ENCODE data around the gene ELOA. TPM values are rescaled to one million over a fixed set of nuclear protein-coding genes. Genes with fewer than 3 reads are reported as not detected.
"Not testable (repeated sequence)": the region's sequence is repeated elsewhere in the genome, so short reads cannot be mapped to it uniquely, and the experiment has no call there.

Gene ELOA
- total RNA-seq, 1 donor from 2014 or later = 64.2 TPM

DNA sequence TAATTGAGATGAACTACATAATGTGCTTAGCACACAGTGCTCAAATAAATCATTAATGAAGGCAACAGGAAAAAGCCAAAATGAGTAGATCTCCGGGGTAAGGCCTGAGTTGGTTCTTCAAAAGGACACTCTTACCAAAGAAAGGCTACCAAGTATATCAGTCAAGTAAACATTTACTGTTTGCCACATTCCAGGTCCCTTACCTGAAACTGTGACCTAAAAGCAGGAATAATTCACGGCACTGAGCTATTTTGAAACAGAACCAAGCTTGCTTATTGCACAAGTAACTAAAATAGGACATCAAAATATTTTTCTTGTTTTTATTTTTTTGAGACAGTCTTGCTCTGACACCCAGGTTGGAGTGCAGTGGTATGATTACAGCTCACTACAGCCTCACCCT lies 32.9 kb downstream of the ELOA start:
- Histone ChIP-seq H3K27ac (no peak overlapping the region), H3K4me3 (no peak overlapping the region), H3K9me3 (no peaks in the 10 kb centered on the region), H3K27me3 (ENCODE audit: low read depth) (no peaks in the 10 kb centered on the region), H3K36me3 (peaks cover 14% of the 10 kb centered on the region), H3K4me1 (peaks cover 29% of the 10 kb centered on the region)
- no peak for ATAC-seq
- intact Hi-C loops (cut with DNase I) = no loop called here
- TF ChIP-seq, protein P1, sequence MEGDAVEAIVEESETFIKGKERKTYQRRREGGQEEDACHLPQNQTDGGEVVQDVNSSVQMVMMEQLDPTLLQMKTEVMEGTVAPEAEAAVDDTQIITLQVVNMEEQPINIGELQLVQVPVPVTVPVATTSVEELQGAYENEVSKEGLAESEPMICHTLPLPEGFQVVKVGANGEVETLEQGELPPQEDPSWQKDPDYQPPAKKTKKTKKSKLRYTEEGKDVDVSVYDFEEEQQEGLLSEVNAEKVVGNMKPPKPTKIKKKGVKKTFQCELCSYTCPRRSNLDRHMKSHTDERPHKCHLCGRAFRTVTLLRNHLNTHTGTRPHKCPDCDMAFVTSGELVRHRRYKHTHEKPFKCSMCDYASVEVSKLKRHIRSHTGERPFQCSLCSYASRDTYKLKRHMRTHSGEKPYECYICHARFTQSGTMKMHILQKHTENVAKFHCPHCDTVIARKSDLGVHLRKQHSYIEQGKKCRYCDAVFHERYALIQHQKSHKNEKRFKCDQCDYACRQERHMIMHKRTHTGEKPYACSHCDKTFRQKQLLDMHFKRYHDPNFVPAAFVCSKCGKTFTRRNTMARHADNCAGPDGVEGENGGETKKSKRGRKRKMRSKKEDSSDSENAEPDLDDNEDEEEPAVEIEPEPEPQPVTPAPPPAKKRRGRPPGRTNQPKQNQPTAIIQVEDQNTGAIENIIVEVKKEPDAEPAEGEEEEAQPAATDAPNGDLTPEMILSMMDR (IDR thresholded peaks at IDR 0.05) = no peak
- DNase-seq = no peak

DNA sequence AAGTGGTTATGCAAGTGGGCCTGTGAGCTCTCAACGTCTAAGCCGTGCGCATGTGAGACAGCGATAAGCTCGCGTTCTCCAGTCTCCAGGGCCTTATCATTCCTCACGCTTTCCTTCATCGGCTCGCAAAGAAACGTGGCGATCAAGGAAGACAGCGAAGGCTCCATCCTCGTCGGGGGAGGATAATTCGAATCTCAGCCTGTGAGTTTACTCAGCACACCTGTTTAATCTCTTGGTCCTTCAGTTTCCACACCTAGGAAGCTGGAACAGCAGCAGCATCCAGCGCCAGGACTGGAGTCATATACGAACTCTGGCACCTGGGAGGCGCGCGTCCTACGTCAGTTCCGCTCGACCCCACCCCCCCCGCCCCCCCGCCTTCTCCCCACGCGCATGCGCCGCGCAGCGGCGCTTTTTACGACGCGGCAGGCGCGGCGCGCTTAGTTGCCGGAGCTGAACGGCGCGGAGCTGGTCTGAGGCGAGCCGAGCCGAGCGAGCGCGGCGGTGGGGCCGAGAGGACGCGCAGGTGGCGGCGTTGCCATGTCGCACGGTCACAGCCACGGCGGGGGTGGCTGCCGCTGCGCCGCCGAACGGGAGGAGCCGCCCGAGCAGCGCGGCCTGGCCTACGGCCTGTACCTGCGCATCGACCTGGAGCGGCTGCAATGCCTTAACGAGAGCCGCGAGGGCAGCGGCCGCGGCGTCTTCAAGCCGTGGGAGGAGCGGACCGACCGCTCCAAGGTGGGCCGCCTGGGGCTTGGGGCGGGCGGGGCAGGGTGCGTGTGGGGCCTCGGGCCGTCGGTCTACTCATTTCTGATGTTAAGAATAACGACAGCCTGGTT lies 34.9 kb downstream of the ELOA start, which contains the start of gene PITHD1:
Gene PITHD1 (plus strand): TSS at position 440 of the 836 bp plus-strand sequence. CDS start 98 bp downstream, at position 538.
- H3K27ac ChIP-seq = peak within 1 kb of the TSS; percentile 95
- H3K36me3 ChIP-seq = peaks cover 32% of the 10 kb centered on the region
- ATAC-seq = peak; percentile 93
- H3K27me3 ChIP-seq (ENCODE audit: low read depth) = no peaks in the 10 kb centered on the region
- peaks cover 26% of the 10 kb centered on the region for H3K4me1 ChIP-seq
- H3K4me3 ChIP-seq = peak within 1 kb of the TSS; percentile 92
- no peaks in the 10 kb centered on the region for H3K9me3 ChIP-seq
- TF ChIP-seq, protein P1 (IDR thresholded peaks at IDR 0.05) = no peak
- DNase-seq = peak; percentile 90
- intact Hi-C loops (cut with DNase I) = no loop called here

DNA sequence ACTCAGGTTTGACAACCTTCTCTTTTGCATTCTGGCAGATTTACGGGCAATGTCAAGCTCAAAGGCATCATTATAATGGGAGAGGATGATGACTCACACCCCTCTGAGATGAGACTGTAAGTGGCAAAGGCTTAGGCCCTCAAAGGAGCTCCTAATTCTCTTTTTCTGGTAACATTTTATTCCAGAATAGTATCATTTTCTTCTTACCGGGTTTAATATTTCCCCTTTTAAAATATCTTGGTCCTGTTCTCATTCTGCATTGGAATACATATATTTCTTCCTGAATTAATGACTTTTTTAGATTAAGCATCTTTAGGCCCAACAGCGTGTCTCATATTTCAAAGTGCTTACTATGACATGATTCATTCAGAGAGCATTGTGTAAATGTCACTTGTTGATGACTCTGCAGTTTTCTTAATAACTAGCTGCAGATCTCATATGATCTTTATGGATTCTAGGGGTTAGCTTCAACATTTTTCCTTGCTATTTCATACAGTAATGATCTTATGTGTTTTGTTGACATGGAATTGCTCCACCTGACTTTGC lies 36.6 kb downstream of the ELOA start:
- peaks cover 46% of the 10 kb centered on the region for H3K36me3 ChIP-seq
- no peak overlapping the region for H3K4me3 ChIP-seq
- no peak for DNase-seq
- peak overlapping the region; percentile 95 for H3K27ac ChIP-seq
- ATAC-seq = no peak
- H3K9me3 ChIP-seq = no peaks in the 10 kb centered on the region
- peaks cover 26% of the 10 kb centered on the region for H3K4me1 ChIP-seq
- intact Hi-C loops (cut with DNase I) = no loop called here
- TF ChIP-seq, protein P1 (IDR thresholded peaks at IDR 0.05) = no peak
- no peaks in the 10 kb centered on the region for H3K27me3 ChIP-seq (ENCODE audit: low read depth)

DNA sequence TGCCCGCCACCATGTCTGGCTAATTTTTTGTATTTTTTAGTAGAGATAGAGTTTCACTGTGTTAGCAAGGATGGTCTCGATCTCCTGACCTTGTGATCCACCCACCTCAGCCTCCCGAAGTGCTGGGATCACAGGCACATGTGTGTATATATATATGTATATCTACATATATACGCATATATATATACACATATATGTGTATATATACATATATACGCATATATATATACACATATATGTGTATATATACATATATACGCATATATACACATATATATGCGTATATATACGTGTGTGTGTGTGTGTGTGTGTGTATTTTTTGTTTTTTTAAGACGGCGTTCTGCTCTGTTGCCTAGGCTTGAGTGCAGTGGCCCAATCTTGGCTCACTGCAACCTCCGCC lies 39.9 kb downstream of the ELOA start:
- intact Hi-C loops (cut with DNase I); H3K27me3 ChIP-seq (ENCODE audit: low read depth); ATAC-seq; H3K9me3 ChIP-seq; H3K27ac ChIP-seq; H3K4me3 ChIP-seq: not testable (repeated sequence)
- peaks cover 78% of the 10 kb centered on the region for H3K36me3 ChIP-seq
- H3K4me1 ChIP-seq = peaks cover 16% of the 10 kb centered on the region
- peak; percentile 3 for DNase-seq

DNA sequence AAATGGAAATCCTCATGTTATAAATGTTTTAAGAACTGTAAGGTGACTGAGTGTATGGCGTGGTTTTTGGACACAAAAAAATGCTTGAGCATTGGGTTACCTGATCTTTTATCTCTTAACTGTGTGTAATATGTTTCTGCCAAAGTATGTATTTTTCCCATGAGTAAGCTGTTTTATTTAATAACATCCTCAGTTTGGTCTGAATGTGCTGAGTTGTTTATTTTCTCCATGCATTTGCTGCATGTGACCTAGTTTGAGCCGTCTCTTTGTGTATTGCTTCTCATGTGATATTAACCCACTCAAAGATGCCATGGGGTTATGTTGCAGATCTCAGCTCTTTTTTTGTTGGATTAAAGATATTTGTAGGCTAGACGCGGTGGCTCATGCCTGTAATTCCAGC lies 41.6 kb downstream of the ELOA start:
- DNase-seq (no peak), ATAC-seq (no peak)
- H3K27ac ChIP-seq = no peak overlapping the region
- TF ChIP-seq, protein P1 (IDR thresholded peaks at IDR 0.05) = no peak
- no peaks in the 10 kb centered on the region for H3K27me3 ChIP-seq (ENCODE audit: low read depth)
- peaks cover 4% of the 10 kb centered on the region for H3K4me1 ChIP-seq
- no peaks in the 10 kb centered on the region for H3K9me3 ChIP-seq
- no peak overlapping the region for H3K4me3 ChIP-seq
- H3K36me3 ChIP-seq = peaks cover 82% of the 10 kb centered on the region
- intact Hi-C loops (cut with DNase I) = no loop called here

DNA sequence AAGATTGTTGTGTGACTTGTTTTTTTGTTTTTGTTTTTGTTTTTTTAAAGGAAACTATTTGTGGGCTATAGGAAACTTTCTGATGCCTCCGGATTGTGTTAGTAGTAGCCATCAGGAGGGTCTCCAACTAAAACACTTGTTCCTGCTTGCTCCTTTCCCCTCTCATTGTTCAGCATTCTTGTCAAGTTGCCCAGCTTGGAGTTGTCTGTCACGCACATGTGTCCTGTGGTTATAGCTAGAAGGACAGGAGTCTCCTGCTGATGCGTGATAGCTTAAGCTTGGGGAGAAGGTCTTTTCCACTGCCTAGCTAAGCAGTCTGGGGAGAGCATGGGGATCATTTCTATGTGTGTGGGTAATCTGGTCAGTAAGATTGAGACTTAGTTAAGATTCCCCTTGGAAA lies 44.4 kb downstream of the ELOA start:
- no peak overlapping the region for H3K27ac ChIP-seq
- peaks cover 60% of the 10 kb centered on the region for H3K36me3 ChIP-seq
- DNase-seq = peak; percentile 3
- no peaks in the 10 kb centered on the region for H3K27me3 ChIP-seq (ENCODE audit: low read depth)
- no peak for ATAC-seq
- no peaks in the 10 kb centered on the region for H3K9me3 ChIP-seq
- intact Hi-C loops (cut with DNase I) = no loop called here
- peaks cover 20% of the 10 kb centered on the region for H3K4me1 ChIP-seq
- TF ChIP-seq, protein P1 (IDR thresholded peaks at IDR 0.05) = no peak
- no peak overlapping the region for H3K4me3 ChIP-seq

All from lower lobe of right lung (tissue), 2 donors.